GM18858 (cell line): ENCODE data around the gene CBLIF.
"Not testable (repeated sequence)": the region's sequence is repeated elsewhere in the genome, so short reads cannot be mapped to it uniquely, and the experiment has no call there.

Experiments
- ATAC-seq: cut with Tn5 transposase; IDR thresholded peaks from one replicate; pipeline ENCODE4 v1.9.1; 2021; ENCODE audit not compliant: unreplicated experiment

CBLIF gene

DNA sequence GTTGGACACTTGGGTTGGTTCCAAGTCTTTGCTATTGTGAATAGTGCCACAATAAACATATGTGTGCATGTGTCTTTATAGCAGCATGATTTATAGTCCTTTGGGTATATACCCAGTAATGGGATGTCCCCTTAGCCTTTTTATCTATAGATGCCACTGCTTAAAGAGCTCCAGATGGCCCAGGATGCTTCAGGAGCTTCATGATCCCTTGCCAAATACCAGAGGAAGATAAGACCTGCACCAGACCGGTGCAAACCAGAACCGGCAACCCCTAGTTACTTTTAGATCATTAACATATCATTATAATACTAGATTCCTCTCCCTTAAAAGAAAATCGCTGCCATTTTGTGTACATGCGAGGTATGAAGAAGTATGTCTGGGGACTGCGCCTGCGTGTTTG, 3.1 kb upstream of the CBLIF start:
- ATAC-seq, result not testable (repeated sequence)

DNA sequence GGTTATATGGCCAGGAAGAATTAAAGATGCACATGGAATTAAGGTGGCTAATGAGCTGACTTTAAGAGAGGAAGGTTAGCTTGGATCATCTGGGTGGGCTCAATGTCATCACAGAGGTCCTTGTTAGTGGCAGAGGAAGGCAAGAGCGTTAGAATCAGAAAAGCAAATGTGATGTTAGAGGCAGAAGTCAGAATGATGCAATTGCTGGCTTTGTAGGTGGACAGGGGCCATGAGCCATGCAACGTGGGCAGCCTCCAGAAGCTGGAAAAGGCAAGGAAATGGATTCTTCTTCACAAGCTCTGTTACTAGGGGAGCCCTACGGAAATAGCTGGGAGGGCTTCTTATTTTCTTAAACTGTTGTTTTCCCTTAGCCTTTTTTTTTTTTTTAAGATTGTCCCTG, 2.3 kb upstream of the CBLIF start:
- ATAC-seq, result no peak

DNA sequence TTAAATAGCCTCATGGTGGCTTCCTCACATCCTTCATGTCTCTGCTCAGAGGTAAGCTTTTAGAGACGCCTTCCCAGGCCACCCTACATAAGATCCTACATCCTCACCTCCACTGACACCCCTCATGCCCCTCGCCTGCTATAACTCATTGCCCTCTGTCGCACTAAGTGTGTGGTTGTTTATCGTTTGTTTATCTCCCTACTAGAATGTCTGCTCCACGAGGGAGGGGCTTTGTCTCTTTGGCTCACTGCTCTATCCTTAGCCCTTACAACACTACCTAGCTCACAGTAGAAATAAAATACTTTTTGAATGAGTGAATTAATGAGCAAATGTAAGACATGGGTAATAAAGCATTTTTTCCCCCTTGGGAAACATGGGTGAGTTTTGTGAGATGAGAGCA, 1.3 kb upstream of the CBLIF start:
- no peak for ATAC-seq

DNA sequence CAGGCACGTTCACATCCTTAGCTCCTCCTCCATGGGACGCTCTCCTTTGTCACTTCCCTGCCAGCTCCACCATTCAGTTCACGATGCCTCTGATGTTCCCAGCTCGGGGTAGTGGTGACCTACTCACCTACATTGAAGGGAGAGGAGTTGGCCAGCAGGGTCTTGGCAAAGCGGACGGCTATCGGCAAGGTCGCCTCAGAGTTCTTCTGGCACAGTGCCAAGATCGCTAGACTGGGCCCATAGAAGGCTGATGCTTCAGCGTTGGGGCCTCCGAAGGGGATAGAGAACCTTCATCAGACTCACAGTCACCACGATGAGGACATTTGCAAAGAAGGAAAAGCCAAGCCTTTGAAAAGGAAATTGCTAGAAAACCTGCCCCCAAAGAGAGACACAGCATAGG, 3.0 kb downstream of the CBLIF start:
- no peak for ATAC-seq

GRCh38 chr11:59841514-59841913, 3.8 kb downstream of the CBLIF start:
- no peak for ATAC-seq

DNA sequence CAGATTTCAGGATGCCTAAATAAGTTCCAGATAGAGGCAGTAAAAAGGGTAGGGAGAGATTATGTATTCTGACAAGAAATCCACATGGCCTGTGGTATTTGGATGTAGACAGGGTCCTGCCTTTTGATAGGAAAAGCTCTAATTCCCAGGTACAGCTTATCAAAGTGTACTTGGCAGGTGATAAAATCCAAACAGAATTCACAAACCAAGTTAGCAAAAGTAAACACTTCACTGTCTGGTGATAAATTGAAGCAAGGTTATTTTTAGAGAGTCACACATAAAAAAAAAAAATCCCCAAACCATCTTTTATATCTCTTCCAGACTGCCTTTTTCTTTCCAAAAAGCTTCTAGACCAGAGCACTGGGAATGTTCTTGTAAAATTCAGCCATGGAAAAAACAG, 5.7 kb downstream of the CBLIF start:
- no peak for ATAC-seq

GRCh38 chr11:59833602-59834001, 11.7 kb downstream of the CBLIF start:
- ATAC-seq, result no peak

DNA sequence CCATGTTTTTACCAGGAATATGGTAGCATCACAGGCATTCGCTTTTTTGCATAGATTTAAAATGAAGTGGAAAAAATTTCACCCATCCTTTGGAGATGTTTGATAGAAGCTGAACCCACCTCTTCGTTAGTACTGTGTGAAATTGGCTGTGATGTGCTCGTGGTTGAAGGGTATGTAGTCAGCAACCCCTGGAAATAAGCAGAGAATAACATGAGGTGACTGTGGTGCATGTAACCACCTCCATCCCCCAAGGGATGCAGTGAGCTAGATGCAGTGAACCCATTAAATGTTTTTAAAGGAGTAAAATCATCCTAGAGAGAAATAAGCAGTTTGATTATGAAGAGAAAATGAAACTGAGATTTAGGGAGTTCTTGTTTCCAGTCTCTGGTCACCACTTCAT, 15.9 kb downstream of the CBLIF start:
- ATAC-seq, result no peak

- peak; percentile 78 for ATAC-seq
Observed at GRCh38 chr11:59822989-59823566, 22.2 kb downstream of the CBLIF start.

- ATAC-seq, result no peak
Observed at GRCh38 chr11:59818572-59818971, 26.7 kb downstream of the CBLIF start.

DNA sequence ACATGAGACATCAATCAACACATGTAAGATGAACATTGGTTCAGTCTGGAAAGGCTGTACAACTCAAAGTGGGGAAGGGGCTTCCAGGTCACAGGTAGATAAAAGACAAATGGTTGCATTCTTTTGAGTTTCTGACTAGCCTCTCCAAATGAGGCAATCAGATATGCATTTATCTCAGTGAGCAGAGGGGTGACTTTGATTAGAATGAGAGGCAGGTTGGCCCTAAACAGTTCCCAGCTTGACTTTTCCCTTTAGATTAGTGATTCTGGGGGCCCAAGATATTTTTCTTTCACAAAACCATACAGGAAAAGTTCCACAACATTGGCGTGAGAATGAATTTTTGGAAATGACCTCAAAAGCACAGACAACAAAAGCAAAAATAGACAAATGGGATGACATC, 28.9 kb downstream of the CBLIF start:
- not testable (repeated sequence) for ATAC-seq

DNA sequence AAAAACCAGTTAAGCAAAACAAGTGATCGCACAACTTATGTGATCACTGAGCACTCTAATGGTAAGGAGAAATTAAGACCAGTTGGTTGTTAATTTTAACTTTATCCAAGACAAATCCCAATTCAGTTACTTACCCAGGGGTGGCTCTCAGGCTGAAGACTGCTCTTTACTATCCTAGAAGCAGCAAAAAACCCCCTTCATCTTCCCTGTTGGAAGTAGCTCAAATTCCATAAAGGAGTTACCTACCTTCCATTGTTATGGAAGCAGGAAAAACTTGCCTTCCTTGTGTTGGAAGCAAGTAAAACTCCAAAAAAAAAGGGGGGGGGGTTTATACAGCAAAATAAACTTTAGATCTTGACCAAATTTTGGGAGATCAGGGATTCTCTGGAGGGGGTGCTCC, 29.5 kb downstream of the CBLIF start:
- no peak for ATAC-seq

DNA sequence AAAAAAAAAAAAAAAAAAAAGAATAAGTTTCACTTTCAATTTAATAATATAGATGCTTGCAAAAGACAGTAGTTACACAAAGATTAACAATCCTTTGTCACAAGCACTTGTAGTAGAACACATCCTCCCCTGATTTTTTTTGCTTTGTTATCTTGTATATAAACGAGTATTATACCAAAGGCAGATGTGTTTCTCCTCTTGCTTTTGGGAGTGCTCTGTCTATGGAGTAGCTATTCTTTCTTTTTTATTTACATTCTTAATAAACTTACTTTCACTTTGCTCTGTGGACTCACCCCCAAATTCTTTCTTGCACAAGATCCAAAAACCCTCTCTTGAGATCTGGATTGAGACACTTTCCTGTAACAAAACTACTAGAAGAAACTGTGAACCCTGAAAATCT, 31.3 kb downstream of the CBLIF start:
- ATAC-seq, result no peak

- no peak for ATAC-seq
Observed at GRCh38 chr11:59813364-59813763, 31.9 kb downstream of the CBLIF start.

DNA sequence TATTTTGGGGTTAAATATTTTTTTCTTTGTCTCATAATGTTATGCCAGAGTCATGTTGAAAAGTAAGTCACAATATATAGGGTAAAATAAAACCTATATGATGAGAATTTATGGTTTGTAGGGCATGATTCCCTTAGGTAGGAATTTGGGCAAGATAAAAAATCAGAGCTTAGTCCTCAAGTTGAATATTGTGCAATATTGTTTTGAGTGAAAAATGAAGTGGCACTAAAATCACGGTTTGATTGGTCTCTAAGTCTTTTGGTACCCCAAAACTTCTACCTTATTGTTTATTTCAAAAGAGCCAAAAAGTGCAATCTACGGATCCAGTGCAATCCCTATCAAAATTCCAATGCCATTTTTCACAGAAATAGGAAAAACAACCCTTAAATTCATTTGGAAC, 33.1 kb downstream of the CBLIF start:
- no peak for ATAC-seq

- no peak for ATAC-seq
Observed at GRCh38 chr11:59810911-59811259, 34.4 kb downstream of the CBLIF start.

DNA sequence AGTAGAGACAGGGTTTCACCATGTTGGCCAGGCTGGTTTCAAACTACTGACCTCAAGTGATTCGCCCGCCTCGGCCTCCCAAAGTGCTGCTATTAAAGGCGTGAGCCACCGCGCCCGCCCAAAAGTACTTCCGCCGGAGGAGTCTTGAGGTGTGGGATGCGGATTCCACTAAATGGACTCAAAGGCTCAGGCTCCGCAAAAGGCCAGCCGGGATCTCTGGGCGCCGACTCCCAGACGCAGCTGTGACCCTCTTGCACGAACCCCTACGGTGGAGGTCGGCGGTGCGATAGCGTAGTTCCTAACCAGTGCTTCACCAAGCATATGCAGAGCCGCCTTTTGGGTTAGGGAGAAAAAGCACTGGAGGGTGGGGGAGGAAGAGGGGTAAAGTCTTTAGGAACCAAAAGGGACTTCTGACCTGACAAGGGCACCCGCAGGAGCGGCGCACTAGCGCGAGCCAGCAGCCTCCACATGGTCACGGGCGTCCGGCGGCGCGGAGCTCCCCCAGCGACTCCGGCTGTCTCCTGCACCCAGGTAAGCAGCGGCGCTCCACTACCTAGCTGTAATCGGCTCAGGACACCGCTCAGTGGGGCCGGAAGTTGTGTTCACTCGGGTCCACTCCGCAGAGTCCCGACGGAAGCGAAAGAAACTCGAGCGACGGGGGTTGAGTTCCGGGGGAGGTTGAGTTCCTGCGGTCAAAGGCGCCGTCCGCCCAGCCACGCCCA, 34.9 kb downstream of the CBLIF start, which contains the start of gene MRPL16:
TSS of gene MRPL16 (minus strand) at position 590 of the 722 bp plus-strand sequence. CDS start at position 470, 120 bp downstream.
- peak; percentile 87 for ATAC-seq

DNA sequence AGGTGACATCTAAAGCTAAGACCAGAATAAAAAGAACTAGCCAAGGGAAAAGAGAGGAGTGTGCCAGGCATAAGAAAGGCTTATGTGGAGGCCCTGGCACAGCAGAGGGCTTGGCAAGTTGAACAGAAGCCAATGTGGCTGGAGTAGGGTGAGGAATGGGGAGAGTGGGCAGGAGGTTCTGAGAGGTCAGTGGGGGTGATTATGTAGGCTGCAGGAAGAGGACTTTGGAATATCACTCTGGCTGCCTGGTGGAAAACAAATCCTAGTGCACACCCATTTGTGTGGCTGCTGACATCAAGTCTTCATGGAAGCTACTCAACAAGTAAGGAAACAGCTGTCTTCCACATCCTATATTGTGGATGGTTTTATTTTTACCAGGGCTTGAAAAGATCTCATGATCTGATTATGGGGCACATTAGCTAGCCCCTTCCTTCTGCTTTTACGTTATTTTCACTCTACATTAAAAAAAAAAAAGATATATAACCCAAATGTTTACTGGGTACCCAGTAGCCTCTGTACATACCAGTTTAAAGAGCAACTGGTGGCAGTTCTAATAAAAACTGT, 38.2 kb downstream of the CBLIF start:
- ATAC-seq, result no peak

- no peak for ATAC-seq
Observed at GRCh38 chr11:59804061-59804460, 41.2 kb downstream of the CBLIF start.

GRCh38 chr11:59802639-59803176, 42.6 kb downstream of the CBLIF start:
- ATAC-seq, result peak; percentile 55

DNA sequence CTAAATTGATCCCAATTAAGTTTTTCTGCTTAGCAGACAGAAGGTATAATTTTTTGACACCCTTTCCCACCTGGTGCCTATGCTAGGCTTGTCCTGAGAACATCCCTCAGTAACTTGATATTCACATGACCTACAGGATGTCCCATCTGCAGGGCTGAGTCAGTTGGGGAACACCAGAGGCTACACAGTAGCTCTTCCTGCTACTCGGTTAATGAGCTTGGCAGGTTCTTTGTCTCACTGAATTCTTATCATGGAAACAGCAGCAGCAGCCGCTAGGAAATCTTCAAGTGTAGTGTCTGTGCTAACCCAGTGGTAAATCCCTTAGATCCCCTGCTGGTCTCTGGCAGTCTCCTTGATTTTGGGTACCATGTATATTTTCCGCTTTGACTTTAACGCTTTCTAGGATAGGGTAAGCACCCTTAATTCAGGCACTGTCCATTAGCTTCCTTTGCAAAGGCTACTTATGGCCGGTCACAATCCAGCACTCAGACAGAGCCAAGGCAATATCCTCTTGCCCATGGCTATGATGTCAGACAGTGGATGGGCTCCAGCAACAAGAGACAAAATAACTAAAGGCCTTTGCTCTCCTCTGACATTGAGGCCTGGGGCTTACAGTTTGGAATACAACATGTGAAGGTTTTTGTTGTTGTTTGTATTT, 43.2 kb downstream of the CBLIF start:
- ATAC-seq, result peak; percentile 7
